ENCODE measurements around the gene ISX.

Gene ISX

GRCh38 chr22:35104491-35104890 is 38.5 kb downstream of the ISX start:
- H3K27ac ChIP-seq, result no peak overlapping the region
- TF ChIP-seq FOXP2 (optimal IDR thresholded peaks at IDR 0.05; ENCODE audit: control extremely low read depth, extremely low read length, insufficient read depth), result no peak
- no peak for TF ChIP-seq EZH2 (IDR thresholded peaks at IDR 0.05)
- TF ChIP-seq POLR2AphosphoS5 (IDR thresholded peaks at IDR 0.05; ENCODE audit: borderline replicate concordance, low read depth, low read length), result no peak
- DNase-seq (ENCODE audit: low read depth, low spot score), result no peak
- H3K9me3 ChIP-seq (ENCODE audit: low read depth, low read length), result no peaks in the 10 kb centered on the region
- no peaks in the 10 kb centered on the region for H3K36me3 ChIP-seq (ENCODE audit: insufficient read depth, low read length)
- H3K9ac ChIP-seq (ENCODE audit: insufficient read length), result no peak overlapping the region
- H3K4me3 ChIP-seq, result no peak overlapping the region

- TF ChIP-seq FOXP2 (optimal IDR thresholded peaks at IDR 0.05; ENCODE audit: control extremely low read depth, extremely low read length, insufficient read depth) (no peak), EZH2 (IDR thresholded peaks at IDR 0.05) (no peak), POLR2AphosphoS5 (IDR thresholded peaks at IDR 0.05; ENCODE audit: borderline replicate concordance, low read depth, low read length) (no peak)
- no peak for DNase-seq (ENCODE audit: low read depth, low spot score)
Observed at GRCh38 chr22:35109616-35110015, 43.7 kb downstream of the ISX start.

GRCh38 chr22:35111244-35111643 is 45.3 kb downstream of the ISX start:
- DNase-seq (ENCODE audit: low read depth, low spot score), result no peak
- H3K4me3 ChIP-seq, result no peak overlapping the region
- no peak overlapping the region for H3K27ac ChIP-seq
- H3K9me3 ChIP-seq (ENCODE audit: low read depth, low read length), result no peaks in the 10 kb centered on the region
- H3K9ac ChIP-seq (ENCODE audit: insufficient read length), result no peak overlapping the region
- H3K36me3 ChIP-seq (ENCODE audit: insufficient read depth, low read length), result no peaks in the 10 kb centered on the region
- TF ChIP-seq POLR2AphosphoS5 (IDR thresholded peaks at IDR 0.05; ENCODE audit: borderline replicate concordance, low read depth, low read length), result no peak
- no peak for TF ChIP-seq EZH2 (IDR thresholded peaks at IDR 0.05)
- no peak for TF ChIP-seq FOXP2 (optimal IDR thresholded peaks at IDR 0.05; ENCODE audit: control extremely low read depth, extremely low read length, insufficient read depth)

More at GRCh38 chr22:35109616-35110015, 43.7 kb downstream of the ISX start:
- H3K9me3 ChIP-seq (ENCODE audit: low read depth, low read length), result no peaks in the 10 kb centered on the region
- no peak overlapping the region for H3K27ac ChIP-seq
- H3K4me3 ChIP-seq, result no peak overlapping the region
- no peak overlapping the region for H3K9ac ChIP-seq (ENCODE audit: insufficient read length)
- H3K36me3 ChIP-seq (ENCODE audit: insufficient read depth, low read length), result no peaks in the 10 kb centered on the region

- TF ChIP-seq POLR2AphosphoS5 (IDR thresholded peaks at IDR 0.05; ENCODE audit: borderline replicate concordance, low read depth, low read length) (no peak), FOXP2 (optimal IDR thresholded peaks at IDR 0.05; ENCODE audit: control extremely low read depth, extremely low read length, insufficient read depth) (no peak), EZH2 (IDR thresholded peaks at IDR 0.05) (no peak)
- no peaks in the 10 kb centered on the region for H3K36me3 ChIP-seq (ENCODE audit: insufficient read depth, low read length)
- DNase-seq (ENCODE audit: low read depth, low spot score), result no peak
- H3K9ac ChIP-seq (ENCODE audit: insufficient read length), result no peak overlapping the region
- no peak overlapping the region for H3K27ac ChIP-seq
- no peak overlapping the region for H3K4me3 ChIP-seq
- no peaks in the 10 kb centered on the region for H3K9me3 ChIP-seq (ENCODE audit: low read depth, low read length)
Observed at GRCh38 chr22:35113341-35113740, 47.4 kb downstream of the ISX start.

GRCh38 chr22:35114131-35114980 is 48.4 kb downstream of the ISX start:
- no peak overlapping the region for H3K27ac ChIP-seq
- no peaks in the 10 kb centered on the region for H3K9me3 ChIP-seq (ENCODE audit: low read depth, low read length)
- H3K9ac ChIP-seq (ENCODE audit: insufficient read length), result no peak overlapping the region
- no peak for DNase-seq (ENCODE audit: low read depth, low spot score)
- no peak for TF ChIP-seq EZH2 (IDR thresholded peaks at IDR 0.05)
- no peak for TF ChIP-seq FOXP2 (optimal IDR thresholded peaks at IDR 0.05; ENCODE audit: control extremely low read depth, extremely low read length, insufficient read depth)
- TF ChIP-seq POLR2AphosphoS5 (IDR thresholded peaks at IDR 0.05; ENCODE audit: borderline replicate concordance, low read depth, low read length), result no peak
- H3K4me3 ChIP-seq, result no peak overlapping the region
- H3K36me3 ChIP-seq (ENCODE audit: insufficient read depth, low read length), result no peaks in the 10 kb centered on the region

GRCh38 chr22:35115515-35115914 is 49.6 kb downstream of the ISX start:
- Histone ChIP-seq H3K9me3 (ENCODE audit: low read depth, low read length) (no peaks in the 10 kb centered on the region), H3K9ac (ENCODE audit: insufficient read length) (no peak overlapping the region), H3K36me3 (ENCODE audit: insufficient read depth, low read length) (no peaks in the 10 kb centered on the region), H3K4me3 (no peak overlapping the region), H3K27ac (no peak overlapping the region)
- no peak for TF ChIP-seq POLR2AphosphoS5 (IDR thresholded peaks at IDR 0.05; ENCODE audit: borderline replicate concordance, low read depth, low read length)
- no peak for TF ChIP-seq FOXP2 (optimal IDR thresholded peaks at IDR 0.05; ENCODE audit: control extremely low read depth, extremely low read length, insufficient read depth)
- TF ChIP-seq EZH2 (IDR thresholded peaks at IDR 0.05), result no peak
- DNase-seq (ENCODE audit: low read depth, low spot score), result no peak

GRCh38 chr22:35116269-35116668 is 50.3 kb downstream of the ISX start:
- TF ChIP-seq POLR2AphosphoS5 (IDR thresholded peaks at IDR 0.05; ENCODE audit: borderline replicate concordance, low read depth, low read length) (no peak), FOXP2 (optimal IDR thresholded peaks at IDR 0.05; ENCODE audit: control extremely low read depth, extremely low read length, insufficient read depth) (no peak), EZH2 (IDR thresholded peaks at IDR 0.05) (no peak)
- H3K9me3 ChIP-seq (ENCODE audit: low read depth, low read length), result no peaks in the 10 kb centered on the region
- no peak overlapping the region for H3K27ac ChIP-seq
- H3K36me3 ChIP-seq (ENCODE audit: insufficient read depth, low read length), result no peaks in the 10 kb centered on the region
- no peak overlapping the region for H3K4me3 ChIP-seq
- H3K9ac ChIP-seq (ENCODE audit: insufficient read length), result no peak overlapping the region
- DNase-seq (ENCODE audit: low read depth, low spot score), result no peak

GRCh38 chr22:35116817-35117216 is 50.9 kb downstream of the ISX start:
- H3K36me3 ChIP-seq (ENCODE audit: insufficient read depth, low read length), result no peaks in the 10 kb centered on the region

More at GRCh38 chr22:35116817-35117216, 50.9 kb downstream of the ISX start:
- no peak for DNase-seq (ENCODE audit: low read depth, low spot score)
- no peaks in the 10 kb centered on the region for H3K9me3 ChIP-seq (ENCODE audit: low read depth, low read length)
- no peak overlapping the region for H3K9ac ChIP-seq (ENCODE audit: insufficient read length)
- H3K27ac ChIP-seq, result no peak overlapping the region
- TF ChIP-seq POLR2AphosphoS5 (IDR thresholded peaks at IDR 0.05; ENCODE audit: borderline replicate concordance, low read depth, low read length) (no peak), FOXP2 (optimal IDR thresholded peaks at IDR 0.05; ENCODE audit: control extremely low read depth, extremely low read length, insufficient read depth) (no peak), EZH2 (IDR thresholded peaks at IDR 0.05) (no peak)
- H3K4me3 ChIP-seq, result no peak overlapping the region
